Medulla oblongata (tissue), 1 donor: ENCODE results near the gene CASKIN1.
A peak's percentile ranks its signal among the peaks of the same experiment; 100 is the strongest.
"Not testable (repeated sequence)": the region's sequence is repeated elsewhere in the genome, so short reads cannot be mapped to it uniquely, and the experiment has no call there.

Source experiments
- DNase-seq: peaks from one replicate; pipeline ENCODE4 v3.0.0-alpha.2; 2015; ENCODE audit errors: extremely low spot score

CASKIN1 gene

GRCh38 chr16:2211923-2212347 lies 15.5 kb upstream of the CASKIN1 start:
- DNase-seq, result no peak

- DNase-seq, result no peak
Measured at GRCh38 chr16:2210386-2211365, 14.3 kb upstream of the CASKIN1 start, which contains the start of gene BRICD5. TSS of gene BRICD5 (minus strand) at chr16:2210863. CDS start at chr16:2210833, 30 bp downstream.

DNA sequence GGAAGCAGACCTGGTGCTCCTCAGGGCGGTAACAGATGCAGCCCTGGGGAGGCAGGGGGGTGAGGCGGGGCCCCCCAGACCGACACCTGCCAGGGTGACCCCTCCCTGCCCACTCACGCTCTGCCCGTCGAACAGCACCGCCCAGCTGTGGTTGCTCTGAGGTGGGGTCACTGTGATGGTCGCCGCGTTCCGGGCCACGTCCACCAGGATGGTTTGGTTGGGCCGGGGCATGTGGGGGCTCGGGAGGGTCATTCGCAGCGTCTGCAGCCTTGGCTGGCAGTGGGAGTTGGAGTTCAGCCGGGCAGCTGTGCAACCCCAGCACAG lies 13.6 kb upstream of the CASKIN1 start:
- no peak for DNase-seq

- DNase-seq, result no peak
Measured at GRCh38 chr16:2209258-2210008, 13.0 kb upstream of the CASKIN1 start.

DNA sequence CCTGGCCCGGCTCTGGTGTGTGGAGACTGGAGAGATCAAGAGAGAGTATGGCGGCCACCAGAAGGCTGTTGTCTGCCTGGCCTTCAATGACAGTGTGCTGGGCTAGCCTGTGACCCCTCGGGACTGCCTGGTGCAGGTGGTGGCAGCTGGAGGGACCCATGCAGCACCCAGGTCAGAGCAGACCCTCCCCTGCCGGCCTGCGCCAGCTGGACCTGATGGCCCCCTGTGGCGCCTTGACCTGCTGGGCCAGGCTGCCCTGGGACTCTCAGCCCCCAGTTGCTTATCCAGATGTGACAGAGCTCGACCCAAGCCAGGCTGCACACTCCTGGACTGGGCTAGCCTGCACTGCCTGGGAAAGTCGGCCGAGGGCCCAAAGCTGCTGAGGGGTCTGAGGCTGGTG lies 12.4 kb upstream of the CASKIN1 start:
- DNase-seq, result no peak

DNA sequence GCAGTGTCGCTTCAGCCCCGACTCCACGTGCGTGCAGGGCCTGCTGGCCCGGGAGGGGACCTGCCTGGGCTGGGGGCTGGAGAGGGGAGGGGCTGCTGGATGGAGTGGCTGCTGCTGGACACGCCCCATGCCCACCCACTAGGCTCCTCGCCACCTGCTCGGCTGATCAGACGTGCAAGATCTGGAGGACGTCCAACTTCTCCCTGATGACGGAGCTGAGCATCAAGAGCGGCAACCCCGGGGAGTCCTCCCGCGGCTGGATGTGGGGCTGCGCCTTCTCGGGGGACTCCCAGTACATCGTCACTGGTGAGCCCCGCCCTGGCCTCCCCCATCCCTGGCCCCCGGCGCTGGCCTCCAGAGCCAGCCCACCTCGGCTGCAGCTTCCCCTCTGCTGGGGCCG lies 11.9 kb upstream of the CASKIN1 start:
- DNase-seq, result no peak

GRCh38 chr16:2207872-2208271 lies 11.5 kb upstream of the CASKIN1 start:
- no peak for DNase-seq

- no peak for DNase-seq
Measured at GRCh38 chr16:2206780-2207433, 10.5 kb upstream of the CASKIN1 start.

DNA sequence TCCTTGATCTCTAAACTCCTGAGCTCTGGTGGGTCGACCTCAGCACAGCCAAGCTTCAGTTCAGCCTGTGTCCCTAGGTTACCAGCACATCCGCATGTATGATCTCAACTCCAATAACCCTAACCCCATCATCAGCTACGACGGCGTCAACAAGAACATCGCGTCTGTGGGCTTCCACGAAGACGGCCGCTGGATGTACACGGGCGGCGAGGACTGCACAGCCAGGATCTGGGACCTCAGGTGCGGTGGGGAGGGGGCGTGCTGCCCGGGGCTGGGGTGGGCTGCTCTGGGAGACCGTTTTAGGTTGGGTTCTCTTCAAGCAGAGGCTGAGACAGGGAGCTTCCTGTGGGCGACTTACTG lies 10.0 kb upstream of the CASKIN1 start:
- no peak for DNase-seq

- DNase-seq, result no peak
Measured at GRCh38 chr16:2205967-2206313, 9.5 kb upstream of the CASKIN1 start.

GRCh38 chr16:2205104-2205966 lies 8.9 kb upstream of the CASKIN1 start, which contains the start of gene MLST8:
TSS of gene MLST8 (plus strand) at chr16:2205454. CDS start at chr16:2206086, 632 bp downstream.
- peak; percentile 90 for DNase-seq

- no peak for DNase-seq
Measured at GRCh38 chr16:2204416-2205103, 8.2 kb upstream of the CASKIN1 start.

GRCh38 chr16:2203119-2203688 lies 6.8 kb upstream of the CASKIN1 start:
- DNase-seq, result not testable (repeated sequence)

DNA sequence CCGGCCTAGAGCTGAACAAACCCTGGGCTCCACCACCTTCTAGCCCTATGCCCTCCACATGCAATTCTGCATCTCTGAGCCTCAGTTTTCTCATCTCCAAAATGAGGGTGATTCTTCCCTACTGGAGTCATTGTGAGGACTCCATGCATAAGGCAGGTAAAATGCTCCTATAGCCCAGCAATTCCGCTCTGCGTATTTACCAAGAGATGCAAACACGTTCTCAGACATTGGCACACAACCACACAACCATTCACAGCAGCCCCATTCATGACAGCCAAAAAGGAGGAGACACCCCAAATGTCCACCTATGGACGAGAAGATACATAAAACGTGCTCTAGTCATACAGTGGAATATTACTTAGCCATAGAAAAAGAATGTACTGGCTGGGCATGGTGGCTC lies 3.9 kb upstream of the CASKIN1 start:
- no peak for DNase-seq

- DNase-seq, result no peak
Measured at GRCh38 chr16:2199621-2200139, 3.3 kb upstream of the CASKIN1 start.

- no peak for DNase-seq
Measured at GRCh38 chr16:2199095-2199494, 2.7 kb upstream of the CASKIN1 start.

- DNase-seq, result no peak
Measured at GRCh38 chr16:2198283-2198682, 1.9 kb upstream of the CASKIN1 start.

GRCh38 chr16:2197765-2198164 lies 1.4 kb upstream of the CASKIN1 start:
- DNase-seq, result no peak

DNA sequence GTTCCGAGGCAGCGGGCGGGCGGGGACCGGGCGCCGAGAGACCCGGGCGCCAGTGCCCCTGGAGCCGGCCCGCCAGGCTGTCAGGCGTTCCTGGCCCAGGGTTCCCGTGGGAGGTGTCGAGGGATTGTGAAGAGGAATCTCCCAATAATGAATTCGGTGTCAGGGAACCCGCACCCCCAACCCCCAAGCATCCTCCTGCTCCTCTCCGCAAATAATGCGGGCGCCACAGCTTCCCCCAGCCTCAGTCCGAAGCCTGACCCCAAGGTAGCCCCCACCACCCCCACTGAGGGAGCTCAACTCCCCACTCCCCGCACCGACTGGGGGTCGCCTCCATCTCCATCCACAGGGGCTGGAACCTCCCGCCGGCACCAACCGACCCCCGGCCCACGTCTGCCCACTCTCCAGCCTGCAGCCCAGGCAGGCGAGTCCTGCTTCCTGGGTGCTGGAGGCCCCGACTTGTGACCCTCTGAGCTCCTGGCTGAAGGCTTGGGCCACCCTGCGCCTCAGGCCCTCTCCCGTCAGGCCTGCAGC lies 641 bp upstream of the CASKIN1 start:
- DNase-seq, result no peak
